ENCODE measurements around the gene SEC62.

GRCh38 chr3:169923189-169923588 lies 43.4 kb upstream of the SEC62 start:
- TF ChIP-seq RFX1 (IDR thresholded peaks at IDR 0.05): no peak
- no peak for TF ChIP-seq SRSF3 (IDR thresholded peaks at IDR 0.05; ENCODE audit: insufficient read depth, low read length)
- no peak for TF ChIP-seq REST (IDR thresholded peaks at IDR 0.05; ENCODE audit: borderline replicate concordance)
- no peak for TF ChIP-seq REST (CRISPR knock-in tag; IDR thresholded peaks at IDR 0.05; ENCODE audit: low read depth)
- no peak for TF ChIP-seq ZNF184 (CRISPR knock-in tag; IDR thresholded peaks at IDR 0.05)
- no peak for TF ChIP-seq CBX5 (IDR thresholded peaks at IDR 0.05; ENCODE audit: borderline replicate concordance, low read depth)
- TF ChIP-seq ZBTB5 (IDR thresholded peaks at IDR 0.05): no peak
- no peak for TF ChIP-seq POLR2AphosphoS5 (IDR thresholded peaks at IDR 0.05; ENCODE audit: control insufficient read depth, insufficient read depth, low read depth, low read length)
- no peak for TF ChIP-seq CREB1 (IDR thresholded peaks at IDR 0.05)
- no peak for TF ChIP-seq CREB1 (CRISPR knock-in tag; IDR thresholded peaks at IDR 0.05)
- no peak for TF ChIP-seq TCF3 (CRISPR knock-in tag; IDR thresholded peaks at IDR 0.05)
- TF ChIP-seq TOE1 (IDR thresholded peaks at IDR 0.05; ENCODE audit: borderline replicate concordance): no peak
- no peak for TF ChIP-seq TOE1 (CRISPR knock-in tag; IDR thresholded peaks at IDR 0.05; ENCODE audit: borderline replicate concordance, low read depth)
